Activated T-cell treated with anti-CD3 and anti-CD28 coated beads, Interleukin-2, amount 50 U/mL, for 24 hours (primary cell): ENCODE results near the gene FANCC.

ENCODE experiments used
- DNase-seq: peaks from one replicate; pipeline ENCODE4 v3.0.0-alpha.2; 2020
- H3K27ac Mint-ChIP-seq: 2 replicates; pipeline ENCODE4 v1.8.0; 2020; ENCODE audit warnings: mild to moderate bottlenecking, mixed read lengths
- H3K27me3 Mint-ChIP-seq: 2 replicates; pipeline ENCODE4 v1.8.0; 2020; ENCODE audit warnings: mixed read lengths
- H3K36me3 Mint-ChIP-seq: 2 replicates; pipeline ENCODE4 v1.8.0; 2020; ENCODE audit warnings: low read depth, mixed read lengths
- H3K4me1 Mint-ChIP-seq: 2 replicates; pipeline ENCODE4 v1.8.0; 2020; ENCODE audit warnings: low read depth, mixed read lengths
- H3K4me3 Mint-ChIP-seq: 2 replicates; pipeline ENCODE4 v1.8.0; 2020; ENCODE audit warnings: mild to moderate bottlenecking, moderate library complexity, mixed read lengths
- H3K9me3 Mint-ChIP-seq: 2 replicates; pipeline ENCODE4 v1.8.0; 2020; ENCODE audit warnings: mixed read lengths

FANCC gene

DNA sequence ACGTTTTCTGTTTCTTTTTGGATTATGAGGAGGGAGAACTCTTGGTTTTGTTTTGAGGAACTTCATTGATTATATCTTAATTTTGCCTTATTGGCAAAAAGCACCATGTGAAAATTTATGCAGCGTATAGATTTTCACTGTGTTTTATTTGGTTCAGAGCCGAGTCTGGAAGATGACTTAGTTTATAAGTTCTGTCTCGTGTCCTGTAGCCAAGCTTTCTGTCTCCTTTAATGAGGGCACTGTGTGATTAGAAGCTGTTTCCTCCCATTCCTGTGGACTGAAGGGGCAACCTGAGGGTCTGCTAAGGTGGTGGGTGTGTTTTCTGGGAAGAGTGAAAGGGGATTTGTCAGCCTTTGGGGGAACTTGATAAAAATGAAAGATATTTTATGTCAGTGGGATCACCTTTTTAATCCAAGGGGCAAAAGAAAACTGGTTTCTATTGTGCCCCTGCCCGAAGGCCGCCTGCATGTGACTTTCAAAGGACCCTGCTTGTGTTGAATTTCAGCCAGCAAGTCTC is 262.1 kb downstream of the FANCC start:
- no peak for DNase-seq
- no peak overlapping the region for H3K27ac Mint-ChIP-seq
- no peaks in the 10 kb centered on the region for H3K36me3 Mint-ChIP-seq
- H3K27me3 Mint-ChIP-seq, result peaks cover 5% of the 10 kb centered on the region
- H3K4me3 Mint-ChIP-seq, result no peak overlapping the region
- no peaks in the 10 kb centered on the region for H3K9me3 Mint-ChIP-seq
- H3K4me1 Mint-ChIP-seq, result no peaks in the 10 kb centered on the region

- H3K27me3 Mint-ChIP-seq, result peaks cover 18% of the 10 kb centered on the region
- no peaks in the 10 kb centered on the region for H3K36me3 Mint-ChIP-seq
- no peak overlapping the region for H3K27ac Mint-ChIP-seq
- DNase-seq, result no peak
- no peaks in the 10 kb centered on the region for H3K9me3 Mint-ChIP-seq
- H3K4me3 Mint-ChIP-seq, result no peak overlapping the region
- H3K4me1 Mint-ChIP-seq, result peaks cover 2% of the 10 kb centered on the region
These were observed 263.6 kb downstream of the FANCC start for GRCh38 chr9:95053611-95054570.

DNA sequence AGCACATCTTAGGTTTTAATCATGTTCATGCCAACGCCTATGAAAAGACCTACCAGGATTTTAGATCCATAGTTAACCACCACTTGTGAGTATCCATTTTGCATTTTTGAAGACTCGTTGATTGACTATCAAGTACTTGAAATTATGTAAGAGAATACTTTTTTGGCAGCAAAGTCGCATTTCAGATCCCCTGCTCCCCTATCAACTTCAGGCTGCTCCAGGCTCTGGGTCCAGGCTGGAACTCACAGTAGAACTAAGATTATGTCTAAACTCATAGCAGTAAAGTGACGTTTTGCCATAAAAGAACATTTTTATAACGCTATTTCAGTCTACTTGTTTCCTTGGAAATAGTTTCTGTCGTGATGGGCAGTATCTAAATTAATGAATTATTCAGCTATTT is 267.7 kb downstream of the FANCC start:
- no peaks in the 10 kb centered on the region for H3K36me3 Mint-ChIP-seq
- H3K9me3 Mint-ChIP-seq, result no peaks in the 10 kb centered on the region
- H3K4me1 Mint-ChIP-seq, result peaks cover 10% of the 10 kb centered on the region
- H3K4me3 Mint-ChIP-seq, result no peak overlapping the region
- H3K27ac Mint-ChIP-seq, result no peak overlapping the region
- no peak for DNase-seq
- H3K27me3 Mint-ChIP-seq, result peaks cover 29% of the 10 kb centered on the region
